Measurements from ENCODE around the gene DCC.

- TF ChIP-seq POLR2A (IDR thresholded peaks at IDR 0.05) (no peak), CTCF (IDR thresholded peaks at IDR 0.05) (peak in 4 of 6 experiments; percentile 24 to 55 (median 30))
Measured at GRCh38 chr18:53567929-53568574, 1228.1 kb downstream of the DCC start.

All from thyroid gland (tissue), 4 donors.